Prostate gland (tissue), 2 donors: ENCODE data around the gene COX6B1. TPM values are rescaled to one million over a fixed set of nuclear protein-coding genes. Genes with fewer than 3 reads are reported as not detected.

Source experiments
- DNase-seq: peaks from one replicate; pipeline ENCODE4 v3.0.0-alpha.2; 2019; ENCODE audit warnings: low spot score
- H3K27ac ChIP-seq, 2 donors: fragments of 200-600 bp; sonication (generic); 2 replicates each; pipeline ENCODE4 v1.5.1; 2017 to 2019
- H3K27me3 ChIP-seq: fragments of 200-600 bp; sonication (generic); replicated peaks from 2 replicates; pipeline ENCODE4 v1.5.1; 2019; ENCODE audit not compliant: insufficient read depth
- H3K36me3 ChIP-seq, 2 donors: fragments of 200-600 bp; sonication (generic); 1 replicate in 1 of 2; 2 replicates in 1 of 2; pipeline versions ENCODE4 v1.5.1 to v1.8.1; 2017 to 2019
- H3K4me1 ChIP-seq: fragments of 200-600 bp; sonication (generic); replicated peaks from 2 replicates; pipeline ENCODE4 v1.5.1; 2019
- H3K4me3 ChIP-seq, 2 donors: fragments of 200-600 bp; sonication (generic); 2 replicates each; pipeline ENCODE4 v1.5.1; 2017 to 2019
- H3K9me3 ChIP-seq: fragments of 200-600 bp; sonication (generic); 2 replicates; pipeline ENCODE4 v1.5.1; 2017
- CTCF ChIP-seq, 4 experiments: fragments of 200-600 bp in 2 of 4; fragments of 450-650 bp in 2 of 4; sonication (generic) in 2 of 4; IDR thresholded peaks; 1 replicate in 3 of 4; 2 replicates in 1 of 4; pipeline ENCODE4 v1.5.1; 2016 to 2019; ENCODE audit warnings: antibody characterized with exemption in 4 of 4, mild to moderate bottlenecking in 2 of 4, moderate library complexity in 2 of 4
- POLR2A ChIP-seq: fragments of 450-650 bp; IDR thresholded peaks from one replicate; pipeline ENCODE4 v1.6.1; 2016; ENCODE audit warnings: antibody characterized with exemption, mild to moderate bottlenecking
- POLR2AphosphoS5 ChIP-seq: sonication (generic); formaldehyde crosslinking; IDR thresholded peaks from one replicate; pipeline ENCODE4 v1.6.1; 2017; ENCODE audit warnings: antibody characterized with exemption
- WGBS: methylation state at CpG from one replicate; pipeline ENCODE4 v1.1.5; 2018; 5-methylcytosine and 5-hydroxymethylcytosine counted together
- intact Hi-C: fragments of 100-400 bp; cut with DNase I; formaldehyde crosslinking; loops from one replicate; pipeline ENCODE4 v1.14.2; 2022
- total RNA-seq, 2 donors: library from RNA; depleted of rRNA; stranded (reverse); fragments of >200 nt; gene quantifications; one replicate each; pipeline ENCODE4 v1.1.0, GENCODE V29; 2016

The COX6B1 gene
- total RNA-seq, 2 donors from 2014 or later, result 334 to 665 TPM

GRCh38 chr19:35655600-35655999 lies 7.5 kb downstream of the COX6B1 start:
- no peak for TF ChIP-seq POLR2AphosphoS5
- no peak for TF ChIP-seq CTCF (IDR thresholded peaks at IDR 0.05)
- TF ChIP-seq POLR2A, result no peak
- WGBS, result 94% methylated on average over 4 of the region's 4 CpGs
- H3K9me3 ChIP-seq, result no peaks in the 10 kb centered on the region
- H3K27me3 ChIP-seq, result no peaks in the 10 kb centered on the region
- no peak overlapping the region for H3K27ac ChIP-seq
- intact Hi-C loops, result no loop called here
- H3K4me3 ChIP-seq, result no peak overlapping the region
- peaks cover 0 to 7% of the 10 kb centered on the region in 2 donors for H3K36me3 ChIP-seq
- no peak for DNase-seq
- H3K4me1 ChIP-seq, result no peaks in the 10 kb centered on the region

GRCh38 chr19:35656700-35657099 lies 8.6 kb downstream of the COX6B1 start:
- Histone ChIP-seq H3K27ac (no peak overlapping the region), H3K36me3 (peaks cover 0 to 7% of the 10 kb centered on the region in 2 donors), H3K27me3 (no peaks in the 10 kb centered on the region), H3K4me3 (no peak overlapping the region), H3K4me1 (no peaks in the 10 kb centered on the region), H3K9me3 (no peaks in the 10 kb centered on the region)
- TF ChIP-seq POLR2AphosphoS5 (no peak), POLR2A (no peak), CTCF (IDR thresholded peaks at IDR 0.05) (no peak)
- intact Hi-C loops, result no loop called here
- DNase-seq, result no peak
- WGBS, result 87% methylated on average over 6 of the region's 6 CpGs

GRCh38 chr19:35657904-35658700 lies 10.0 kb downstream of the COX6B1 start:
- intact Hi-C loops, result no loop called here
- no peak for TF ChIP-seq POLR2AphosphoS5
- TF ChIP-seq POLR2A, result no peak
- no peak for TF ChIP-seq CTCF (IDR thresholded peaks at IDR 0.05)
- peaks cover 0 to 7% of the 10 kb centered on the region in 2 donors for H3K36me3 ChIP-seq

GRCh38 chr19:35661995-35662340 lies 13.8 kb downstream of the COX6B1 start:
- peaks cover 0 to 7% of the 10 kb centered on the region in 2 donors for H3K36me3 ChIP-seq
- 96% methylated on average over 6 of the region's 6 CpGs for WGBS
- intact Hi-C loops, result no loop called here
- H3K9me3 ChIP-seq, result no peaks in the 10 kb centered on the region
- no peak overlapping the region for H3K27ac ChIP-seq
- H3K27me3 ChIP-seq, result no peaks in the 10 kb centered on the region
- no peak overlapping the region for H3K4me3 ChIP-seq
- no peaks in the 10 kb centered on the region for H3K4me1 ChIP-seq
- DNase-seq, result no peak
- no peak for TF ChIP-seq POLR2AphosphoS5
- TF ChIP-seq CTCF (IDR thresholded peaks at IDR 0.05), result no peak
- no peak for TF ChIP-seq POLR2A

More at GRCh38 chr19:35657904-35658700, 10.0 kb downstream of the COX6B1 start:
- H3K4me3 ChIP-seq, result no peak overlapping the region
- H3K27ac ChIP-seq, result no peak overlapping the region
- DNase-seq, result no peak
- WGBS, result 93% methylated on average over 15 of the region's 15 CpGs
- H3K27me3 ChIP-seq, result no peaks in the 10 kb centered on the region
- no peaks in the 10 kb centered on the region for H3K9me3 ChIP-seq
- H3K4me1 ChIP-seq, result no peaks in the 10 kb centered on the region

GRCh38 chr19:35663981-35664380 lies 15.9 kb downstream of the COX6B1 start:
- no peak for TF ChIP-seq POLR2A
- TF ChIP-seq CTCF (IDR thresholded peaks at IDR 0.05), result no peak
- TF ChIP-seq POLR2AphosphoS5, result no peak
- H3K9me3 ChIP-seq, result no peaks in the 10 kb centered on the region
- H3K36me3 ChIP-seq, result peaks cover 0 to under 1% of the 10 kb centered on the region in 2 donors
- DNase-seq, result no peak
- H3K27me3 ChIP-seq, result no peaks in the 10 kb centered on the region
- H3K4me3 ChIP-seq, result no peak overlapping the region
- WGBS, result 53% methylated on average over 3 of the region's 3 CpGs
- no peak overlapping the region for H3K27ac ChIP-seq
- intact Hi-C loops, result no loop called here
- no peaks in the 10 kb centered on the region for H3K4me1 ChIP-seq
